SK-MEL-5 (cell line): ENCODE data around the gene GALNT18. TPM values are rescaled to one million over a fixed set of nuclear protein-coding genes. Genes with fewer than 3 reads are reported as not detected.
A peak's percentile ranks its signal among the peaks of the same experiment; 100 is the strongest.

Experiments used
- DNase-seq: peaks from one replicate; pipeline ENCODE4 v3.0.0-alpha.2; 2016; ENCODE audit warnings: low read depth, low spot score
- in situ Hi-C: cut with HindIII; loops from 2 replicates; pipeline ENCODE4 v1.10.0; 2016; ENCODE audit warnings: low sequenced_read_pairs, high pct_unique_total_duplicates, low pct_unique_long_range_greater_than_20kb
- total RNA-seq: library from RNA; depleted of rRNA; stranded (reverse); fragments of >200 nt; shearing (Covaris generic); gene quantifications from 2 replicates; pipeline ENCODE4 v1.2.3, GENCODE V29; 2014

GALNT18 gene
- total RNA-seq, 1 experiment from 2014 or later = 3.4 TPM

DNA sequence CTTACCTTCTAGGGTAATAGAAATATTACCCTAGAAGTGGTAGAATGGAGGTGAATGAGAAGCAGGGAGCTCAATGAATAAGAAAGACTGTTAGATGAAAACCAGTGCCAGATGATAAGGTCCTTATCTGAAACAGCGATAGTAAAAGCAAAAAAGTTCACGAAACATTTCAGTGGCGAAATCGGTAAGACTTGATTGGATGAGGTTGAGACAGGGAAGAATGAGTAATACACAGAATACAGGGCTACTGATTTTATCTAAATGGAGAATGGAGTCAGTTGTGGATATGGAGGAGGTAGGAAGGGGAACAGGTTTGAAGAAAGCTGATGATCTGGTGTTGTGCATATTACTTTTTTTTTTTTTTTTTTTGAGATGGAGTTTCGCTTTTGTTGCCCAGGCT is 96.5 kb downstream of the GALNT18 start:
- in situ Hi-C loops = no loop called here

GRCh38 chr11:11524436-11525061 is 97.3 kb downstream of the GALNT18 start:
- in situ Hi-C loops = loop anchor here (25.0 kb wide), 1 partner anchor 137 kb away; no protein-coding TSS in a partner anchor

More for the DNA sequence above, 96.5 kb downstream of the GALNT18 start:
- DNase-seq = no peak

DNA sequence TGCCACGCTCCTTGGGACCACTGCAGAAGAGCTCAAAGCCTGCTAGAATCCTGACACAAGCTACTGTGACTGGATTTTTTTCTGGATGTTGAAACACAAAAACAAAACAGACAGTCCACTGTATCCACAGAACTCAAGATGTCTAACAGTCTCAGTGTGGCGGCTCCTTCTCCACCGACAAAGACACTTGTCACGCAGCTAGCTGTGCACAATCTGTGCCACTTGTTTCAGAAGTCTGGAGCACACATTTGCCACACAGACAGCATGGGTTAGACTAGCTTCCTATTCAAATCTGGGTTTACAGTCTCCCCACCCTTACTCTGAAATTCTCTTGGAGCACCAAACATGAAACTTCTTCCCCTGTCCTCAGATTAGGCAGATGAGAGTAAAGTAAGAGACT is 99.2 kb downstream of the GALNT18 start:
- in situ Hi-C loops = loop anchor here (25.0 kb wide), 1 partner anchor 135 kb away; no protein-coding TSS in a partner anchor
- no peak for DNase-seq

More at GRCh38 chr11:11524436-11525061, 97.3 kb downstream of the GALNT18 start:
- no peak for DNase-seq

- DNase-seq = no peak
- in situ Hi-C loops = loop anchor here (25.0 kb wide), 1 partner anchor 134 kb away; no protein-coding TSS in a partner anchor
These were observed 100.4 kb downstream of the GALNT18 start for GRCh38 chr11:11521306-11522002.

GRCh38 chr11:11520231-11521015 is 101.4 kb downstream of the GALNT18 start:
- in situ Hi-C loops = loop anchor here (25.0 kb wide), 1 partner anchor 133 kb away; no protein-coding TSS in a partner anchor
- DNase-seq = no peak

DNA sequence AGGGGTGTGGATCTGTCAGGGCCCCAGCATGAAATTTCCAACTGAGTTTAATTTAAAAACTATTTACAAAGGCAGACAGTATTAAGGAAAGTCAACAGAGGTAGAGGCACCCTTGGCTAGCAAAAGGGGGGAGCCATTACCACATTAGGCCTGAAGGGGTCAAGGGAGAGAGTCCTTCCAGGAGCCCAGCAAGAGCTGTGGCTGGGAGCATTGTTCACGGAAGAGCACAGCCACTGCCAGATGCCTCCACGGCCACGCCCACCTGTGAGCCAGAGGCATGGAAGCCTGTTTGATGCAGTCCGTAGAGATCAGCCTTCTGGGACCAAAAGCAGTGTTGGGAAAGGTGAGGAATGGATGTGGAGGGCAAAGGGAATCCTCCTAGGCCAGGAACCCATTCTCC is 102.6 kb downstream of the GALNT18 start:
- in situ Hi-C loops = loop anchor here (25.0 kb wide), 1 partner anchor 132 kb away; no protein-coding TSS in a partner anchor
- DNase-seq = peak; percentile 16

- DNase-seq = no peak
- in situ Hi-C loops = loop anchor here (25.0 kb wide), 1 partner anchor 127 kb away; no protein-coding TSS in a partner anchor
These were observed 107.6 kb downstream of the GALNT18 start for GRCh38 chr11:11514246-11514645.

DNA sequence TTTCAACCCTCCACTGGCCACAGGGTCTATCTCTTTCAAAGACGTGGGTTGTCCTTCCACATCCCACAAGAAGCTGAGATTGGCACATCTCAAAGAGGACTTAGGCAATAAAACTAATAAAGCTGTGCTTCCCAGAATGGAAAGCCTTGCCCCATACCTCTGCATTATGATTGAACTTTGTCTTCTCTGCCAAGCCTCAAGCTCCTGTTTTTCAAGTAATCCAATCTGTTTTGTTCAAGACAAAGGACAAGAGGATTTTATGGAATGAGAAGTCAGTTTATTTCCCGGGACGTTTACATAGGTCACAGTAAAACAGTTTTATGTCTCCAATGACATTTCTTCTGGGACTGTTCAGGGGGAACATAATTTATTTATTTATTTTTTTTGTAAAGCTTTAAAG is 108.4 kb downstream of the GALNT18 start:
- in situ Hi-C loops = loop anchor here (25.0 kb wide), 1 partner anchor 126 kb away; no protein-coding TSS in a partner anchor
- DNase-seq = no peak

GRCh38 chr11:11512929-11513328 is 108.9 kb downstream of the GALNT18 start:
- in situ Hi-C loops = loop anchor here (25.0 kb wide), 1 partner anchor 126 kb away; no protein-coding TSS in a partner anchor
- DNase-seq = no peak

- in situ Hi-C loops = loop anchor here (25.0 kb wide), 1 partner anchor 125 kb away; no protein-coding TSS in a partner anchor
- DNase-seq = no peak
These were observed 109.3 kb downstream of the GALNT18 start for GRCh38 chr11:11512502-11512901.

GRCh38 chr11:11512090-11512489 is 109.7 kb downstream of the GALNT18 start:
- in situ Hi-C loops = loop anchor here (25.0 kb wide), 1 partner anchor 125 kb away; no protein-coding TSS in a partner anchor
- DNase-seq = no peak

DNA sequence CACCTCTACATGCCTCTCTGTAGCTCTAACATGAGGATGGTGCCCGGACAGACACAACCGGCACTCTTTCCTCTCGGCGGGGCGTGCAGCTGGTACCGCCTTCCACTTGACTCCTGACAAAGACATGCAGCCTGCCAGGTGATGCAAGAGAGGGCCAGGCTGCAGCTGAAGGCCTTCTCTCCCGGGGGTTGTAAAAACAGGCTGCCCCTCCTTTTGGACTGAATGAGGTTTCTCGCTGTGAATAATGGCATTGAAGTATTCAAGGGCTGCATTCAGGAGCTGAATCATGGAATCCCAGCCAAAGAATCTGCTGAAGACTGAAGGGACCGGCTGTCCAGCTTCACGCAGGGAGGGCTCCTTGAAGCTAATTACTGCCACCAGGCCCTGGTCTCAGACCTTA is 110.9 kb downstream of the GALNT18 start:
- in situ Hi-C loops = loop anchor here (25.0 kb wide), 1 partner anchor 124 kb away; no protein-coding TSS in a partner anchor
- DNase-seq = peak; percentile 50

- in situ Hi-C loops = loop anchor here (25.0 kb wide), 1 partner anchor 118 kb away; no protein-coding TSS in a partner anchor
- no peak for DNase-seq
These were observed 116.1 kb downstream of the GALNT18 start for GRCh38 chr11:11505692-11506091.

DNA sequence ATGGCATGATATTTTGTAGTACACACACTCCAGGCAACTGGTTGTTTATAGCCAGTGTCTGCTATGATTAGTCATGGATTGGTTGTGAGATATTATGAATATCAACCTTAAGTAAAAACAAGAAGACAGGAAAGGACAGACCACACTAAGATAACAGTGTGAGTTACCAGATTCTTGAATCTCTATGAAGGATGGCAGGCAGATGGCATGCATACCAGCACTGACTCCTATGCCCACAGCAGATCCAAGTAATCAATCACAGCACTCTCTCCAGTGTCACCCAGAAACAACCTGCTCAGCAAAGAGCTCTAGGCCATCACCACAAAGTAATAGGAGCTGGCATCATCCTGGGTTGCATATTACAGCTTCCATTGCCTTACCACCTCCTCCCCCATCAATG is 116.6 kb downstream of the GALNT18 start:
- DNase-seq = no peak
- in situ Hi-C loops = loop anchor here (25.0 kb wide), 1 partner anchor 118 kb away; no protein-coding TSS in a partner anchor

DNA sequence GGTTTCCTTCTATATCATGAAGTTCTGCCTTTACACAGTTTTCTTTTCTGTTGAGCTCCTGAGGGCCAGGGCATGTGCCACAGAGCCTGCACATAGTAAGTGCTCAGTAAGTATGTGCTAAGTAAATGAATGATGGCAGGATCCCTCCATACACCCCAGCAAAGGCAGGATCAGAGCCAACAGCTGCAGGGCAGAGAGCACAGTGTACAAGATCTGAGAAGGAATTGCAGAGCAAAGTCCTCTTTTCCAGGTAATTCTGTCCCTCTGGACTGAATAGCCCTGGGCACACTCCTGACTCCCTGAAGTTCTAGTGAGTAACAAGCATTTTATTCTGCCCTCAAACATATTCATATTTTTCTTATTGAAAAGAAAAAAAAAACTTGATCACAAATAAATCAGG is 117.7 kb downstream of the GALNT18 start:
- in situ Hi-C loops = loop anchor here (25.0 kb wide), 1 partner anchor 117 kb away; no protein-coding TSS in a partner anchor
- DNase-seq = no peak

GRCh38 chr11:11502263-11502861 is 119.4 kb downstream of the GALNT18 start:
- no peak for DNase-seq
- in situ Hi-C loops = loop anchor here (25.0 kb wide), 1 partner anchor 115 kb away; no protein-coding TSS in a partner anchor
